HCT116 (cell line): ENCODE results near the gene SLC6A19. TPM values are rescaled to one million over a fixed set of nuclear protein-coding genes. Genes with fewer than 3 reads are reported as not detected.

Experiments
- ATAC-seq: fragments of 200-7000 bp; cut with Tn5 transposase; 2 replicates; pipeline ENCODE4 v1.9.1; 2020; ENCODE audit warnings: mild to moderate bottlenecking, moderate library complexity
- BruUV-seq: library from RNA; stranded (reverse); fragments of 400-500 nt; replicated peaks from 2 replicates; lab custom pipeline; 2021; lab: Mats Ljungman, UMichigan
- CTCF ChIA-PET: fragments of 300-600 bp; sonication (Branson Sonifier 250); formaldehyde crosslinking; loops from one replicate; lab custom pipeline; 2021; ENCODE audit warnings: antibody characterized with exemption; lab: Charles Lee
- POLR2A ChIA-PET: fragments of 300-600, 350-600 bp; sonication (Branson Sonifier 250); formaldehyde crosslinking; loops from one replicate; lab custom pipeline; 2021; ENCODE audit warnings: antibody characterized with exemption; lab: Charles Lee
- RAD21 ChIA-PET, 2 experiments: fragments of 300-600 bp; sonication (Branson Sonifier 250); formaldehyde crosslinking; loops; one replicate each; lab custom pipeline; 2023; ENCODE audit warnings: low total read pairs in 2 of 2; ENCODE audit not compliant: uncharacterized antibody in 2 of 2, unreplicated experiment in 2 of 2, low non-redundant PET in 1 of 2; lab: Charles Lee
- DNase-seq: peaks from one replicate; pipeline ENCODE4 v3.0.0-alpha.2; 2010; ENCODE audit warnings: low read depth, low spot score
- H2AFZ ChIP-seq: fragments of 200-600 bp; shearing (Covaris generic), sonication (generic); 2 replicates; pipeline ENCODE4 v1.6.1; 2017; ENCODE audit warnings: low read depth, mixed run types, mixed read lengths, antibody characterized with exemption, low read length; ENCODE audit not compliant: poor library complexity, severe bottlenecking
- H3K27ac ChIP-seq: 2 replicates; pipeline ENCODE4 v1.5.1; 2012; ENCODE audit warnings: low read depth, low read length
- H3K27me3 ChIP-seq: fragments of 200-600 bp; sonication (generic); 2 replicates; pipeline ENCODE4 v1.6.1; 2016; ENCODE audit warnings: mixed run types, low read length, mixed read lengths; ENCODE audit not compliant: insufficient read depth
- H3K36me3 ChIP-seq, 2 experiments: fragments of 200-500 bp in 1 of 2; fragments of 200-600 bp in 1 of 2; sonication (Bioruptor generic) in 1 of 2; sonication (generic) in 1 of 2; 2 replicates each; pipeline versions ENCODE4 v1.5.1 to v1.6.1; 2014 to 2016; ENCODE audit warnings: low read length in 2 of 2, inconsistent platforms in 1 of 2, mixed read lengths in 1 of 2, mixed run types in 1 of 2; ENCODE audit not compliant: insufficient read depth in 2 of 2, control insufficient read depth in 1 of 2
- H3K4me1 ChIP-seq, 2 experiments: fragments of 200-600 bp in 1 of 2; sonication (generic) in 1 of 2; 2 replicates each; pipeline versions ENCODE4 v1.5.1 to v1.6.1; 2012 to 2017; ENCODE audit warnings: low read length in 2 of 2, inconsistent platforms in 1 of 2, mild to moderate bottlenecking in 1 of 2, mixed read lengths in 1 of 2, mixed run types in 1 of 2, moderate library complexity in 1 of 2; ENCODE audit not compliant: insufficient read depth in 2 of 2, control insufficient read depth in 1 of 2
- H3K4me2 ChIP-seq: fragments of 200-600 bp; sonication (generic); 2 replicates; pipeline ENCODE4 v1.6.1; 2017; ENCODE audit warnings: mixed run types, low read length, mixed read lengths
- H3K4me3 ChIP-seq, 2 experiments: fragments of 200-600 bp in 1 of 2; sonication (generic) in 1 of 2; replicated peaks in 1 of 2; 2 replicates each; pipeline ENCODE4 v1.5.1; 2011 to 2016; ENCODE audit warnings: low read length in 2 of 2, control low read depth in 1 of 2, low read depth in 1 of 2, mild to moderate bottlenecking in 1 of 2, mixed read lengths in 1 of 2, mixed run types in 1 of 2
- H3K79me2 ChIP-seq: fragments of 200-600 bp; sonication (generic); 2 replicates; pipeline ENCODE4 v1.6.1; 2017; ENCODE audit warnings: mild to moderate bottlenecking, mixed run types, low read length, moderate library complexity, mixed read lengths; ENCODE audit not compliant: insufficient read depth
- H3K9ac ChIP-seq: fragments of 200-600 bp; sonication (generic); 2 replicates; pipeline ENCODE4 v1.6.1; 2016; ENCODE audit warnings: low read length, mixed read lengths
- H3K9me2 ChIP-seq: fragments of 200-600 bp; sonication (generic), shearing (Covaris generic); 2 replicates; pipeline ENCODE4 v1.6.1; 2017; ENCODE audit warnings: mixed run types, mild to moderate bottlenecking, moderate library complexity; ENCODE audit not compliant: insufficient read depth
- H3K9me3 ChIP-seq, 2 experiments: fragments of 200-500 bp in 1 of 2; fragments of 200-600 bp in 1 of 2; sonication (Bioruptor generic) in 1 of 2; sonication (generic) in 1 of 2; 2 replicates each; pipeline ENCODE4 v1.6.1; 2014 to 2017; ENCODE audit warnings: low read length in 2 of 2, mixed read lengths in 2 of 2, inconsistent platforms in 1 of 2, low read depth in 1 of 2, mild to moderate bottlenecking in 1 of 2, mixed run types in 1 of 2, moderate library complexity in 1 of 2; ENCODE audit not compliant: control insufficient read depth in 1 of 2, insufficient read depth in 1 of 2
- H4K20me1 ChIP-seq: fragments of 200-600 bp; sonication (generic), shearing (Covaris generic); 2 replicates; pipeline ENCODE4 v1.6.1; 2017; ENCODE audit warnings: mixed run types, mild to moderate bottlenecking, moderate library complexity; ENCODE audit not compliant: insufficient read depth
- ATF3 ChIP-seq: IDR thresholded peaks from 2 replicates; pipeline ENCODE4 v1.6.1; 2012
- CBX3 ChIP-seq: IDR thresholded peaks from 2 replicates; pipeline ENCODE4 v1.6.1; 2012; ENCODE audit warnings: low read depth
- CTCF ChIP-seq, 3 experiments: fragments of 200-600 bp in 1 of 3; sonication (generic) in 1 of 3; IDR thresholded peaks in 2 of 3; conservative IDR thresholded peaks in 1 of 3; 2 replicates each; pipeline ENCODE4 v1.5.1; 2012 to 2017; ENCODE audit warnings: low read depth in 2 of 3, low read length in 2 of 3, antibody characterized with exemption in 1 of 3, borderline replicate concordance in 1 of 3, control low read depth in 1 of 3, mild to moderate bottlenecking in 1 of 3, mixed read lengths in 1 of 3, mixed run types in 1 of 3, moderate library complexity in 1 of 3; ENCODE audit not compliant: insufficient read depth in 1 of 3
- EGR1 ChIP-seq: IDR thresholded peaks from 2 replicates; pipeline ENCODE4 v1.6.1; 2012; ENCODE audit warnings: low read depth
- ELF1 ChIP-seq: IDR thresholded peaks from 2 replicates; pipeline ENCODE4 v1.6.1; 2012; ENCODE audit warnings: low read depth, borderline replicate concordance
- EZH2 ChIP-seq: fragments of 200-600 bp; sonication (generic); IDR thresholded peaks from 2 replicates; pipeline ENCODE4 v1.6.1; 2017; ENCODE audit warnings: antibody characterized with exemption, mixed run types
- JUND ChIP-seq: IDR thresholded peaks from 2 replicates; pipeline ENCODE4 v1.6.1; 2012
- POLR2A ChIP-seq: IDR thresholded peaks from 2 replicates; pipeline ENCODE4 v1.7.0; 2011; ENCODE audit warnings: borderline replicate concordance; ENCODE audit not compliant: insufficient read depth, insufficient read length; ENCODE audit errors: extremely low read depth
- POLR2AphosphoS5 ChIP-seq: IDR thresholded peaks from 2 replicates; pipeline ENCODE4 v1.6.1; 2011; ENCODE audit warnings: mild to moderate bottlenecking, low read depth, low read length, moderate library complexity
- RAD21 ChIP-seq: IDR thresholded peaks from 2 replicates; pipeline ENCODE4 v1.6.1; 2012; ENCODE audit warnings: low read depth, mild to moderate bottlenecking
- SIN3A ChIP-seq: IDR thresholded peaks from 2 replicates; pipeline ENCODE4 v1.6.1; 2012; ENCODE audit warnings: low read depth
- SP1 ChIP-seq: IDR thresholded peaks from 2 replicates; pipeline ENCODE4 v1.6.1; 2012; ENCODE audit warnings: low read depth
- TCF7L2 ChIP-seq: IDR thresholded peaks from 2 replicates; pipeline ENCODE4 v1.7.0; 2011; ENCODE audit warnings: borderline replicate concordance, inconsistent platforms; ENCODE audit not compliant: insufficient read depth, insufficient read length; ENCODE audit errors: extremely low read depth
- ZNF274 ChIP-seq: fragments of 200-500 bp; sonication (Bioruptor generic); IDR thresholded peaks from 2 replicates; pipeline ENCODE4 v1.6.1; 2014; ENCODE audit warnings: mild to moderate bottlenecking, low read depth, low read length, inconsistent platforms
- intact Hi-C: fragments of 100-400 bp; cut with micrococcal nuclease; formaldehyde crosslinking; loops from 2 replicates; pipeline ENCODE4 v1.10.0; 2022
- total RNA-seq: library from RNA; stranded (reverse); gene quantifications from one replicate; pipeline ENCODE4 v1.2.1, GENCODE V29; 2021; ENCODE audit not compliant: unreplicated experiment

Gene SLC6A19
- total RNA-seq, 1 experiment from 2014 or later: not detected

GRCh38 chr5:1220351-1220750 is 19.0 kb downstream of the SLC6A19 start:
- Histone ChIP-seq H3K4me2 (no peak overlapping the region), H3K36me3 (no peaks in the 10 kb centered on the region), H3K27me3 (no peaks in the 10 kb centered on the region)
- ChIA-PET POLR2A (no interaction called here), CTCF (no interaction called here)
- no peak for DNase-seq
- no peak for TF ChIP-seq CTCF (IDR thresholded peaks at IDR 0.05 in 2 of 3, conservative IDR thresholded peaks at IDR 0.05 in 1 of 3; ENCODE audit: borderline replicate concordance in 1 of 3, insufficient read depth in 1 of 3, low read depth in 2 of 3, low read length in 2 of 3)
- TF ChIP-seq TCF7L2: no peak
- TF ChIP-seq RAD21: no peak
- TF ChIP-seq POLR2A: no peak
- no peak for TF ChIP-seq CBX3
- no peak for TF ChIP-seq ZNF274
- no peak for TF ChIP-seq ATF3
- TF ChIP-seq POLR2AphosphoS5: no peak
- TF ChIP-seq SIN3A: no peak
- no peak for TF ChIP-seq ELF1
- TF ChIP-seq EGR1: no peak
- TF ChIP-seq JUND: no peak
- no peak for TF ChIP-seq SP1
- no peak for TF ChIP-seq EZH2
- TF ChIP-seq, all 23 proteins: peak for 0
- no TSS peak for BruUV-seq
- peaks cover 0 to 5% of the 10 kb centered on the region in 2 experiments; a peak in 1 of 4 replicates for H3K4me1 ChIP-seq
- H2AFZ ChIP-seq: no peak overlapping the region
- no peaks in the 10 kb centered on the region for H3K79me2 ChIP-seq
- no peak overlapping the region for H3K4me3 ChIP-seq
- no peak overlapping the region for H3K9ac ChIP-seq
- H4K20me1 ChIP-seq: no peaks in the 10 kb centered on the region
- H3K9me3 ChIP-seq: no peaks in the 10 kb centered on the region; a peak in 1 of 4 replicates
- H3K9me2 ChIP-seq: no peaks in the 10 kb centered on the region
- intact Hi-C loops: no loop called here
- ATAC-seq: no peak
- RAD21 ChIA-PET: no interaction called here
- H3K27ac ChIP-seq: no peak overlapping the region
